ENCODE measurements around the gene PRAF2.

The PRAF2 gene

DNA sequence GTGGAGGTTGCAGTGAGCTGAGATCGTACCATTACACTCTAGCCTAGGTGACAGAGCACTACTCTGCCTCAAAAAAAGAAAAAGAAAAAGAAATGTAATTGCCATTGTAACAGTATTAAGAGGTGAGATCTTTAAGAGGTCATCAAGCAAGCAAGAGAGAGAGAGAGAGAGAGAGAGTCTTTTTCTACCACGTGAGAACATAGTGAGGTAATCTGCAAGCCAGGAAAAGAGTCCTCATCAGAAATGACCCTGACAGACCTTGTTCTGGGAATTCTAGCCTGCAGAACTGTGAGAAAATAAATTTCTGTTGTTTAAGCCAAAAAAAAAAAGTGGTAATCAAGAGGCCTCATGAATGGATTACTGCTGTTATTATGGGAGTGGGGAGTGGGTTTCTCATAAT lies 34.8 kb upstream of the PRAF2 start:
- no CpG with 5 or more reads among the region's 2 CpGs for WGBS, 2 donors (ENCODE audit: extremely low coverage in 2 of 2, insufficient read length in 2 of 2, insufficient replicate concordance in 1 of 2)
- H3K18ac ChIP-seq (ENCODE audit: low read length) = no peak overlapping the region
- H3K36me3 ChIP-seq (replicated peaks in 1 of 2; ENCODE audit: control insufficient read depth in 2 of 2, insufficient read depth in 2 of 2, low read length in 2 of 2) = peaks cover 8 to 29% of the 10 kb centered on the region in 2 donors
- no peak overlapping the region for H2BK120ac ChIP-seq (ENCODE audit: low read depth, low read length)
- H3K27ac ChIP-seq (replicated peaks; ENCODE audit: low read length) = no peak overlapping the region
- no peak overlapping the region for H3K4me2 ChIP-seq (ENCODE audit: insufficient read depth, low read length, poor library complexity, severe bottlenecking)
- no peak for DNase-seq (ENCODE audit: low spot score)
- no peak overlapping the region for H2AK5ac ChIP-seq (ENCODE audit: low read depth, low read length)
- H3K23ac ChIP-seq (ENCODE audit: low read depth, low read length, poor library complexity) = no peak overlapping the region
- H2AFZ ChIP-seq (ENCODE audit: low read length) = no peak overlapping the region
- no peak overlapping the region for H2BK5ac ChIP-seq (ENCODE audit: low read length)
- H3K14ac ChIP-seq (ENCODE audit: low read length) = no peak overlapping the region
- H2BK15ac ChIP-seq (ENCODE audit: low read length) = no peak overlapping the region
- no peak overlapping the region for H3K4me3 ChIP-seq (ENCODE audit: low read length in 2 of 2)
- no peak overlapping the region for H4K8ac ChIP-seq (ENCODE audit: low read depth, low read length)
- no peaks in the 10 kb centered on the region for H3K9me3 ChIP-seq (replicated peaks in 1 of 2; ENCODE audit: control insufficient read depth in 2 of 2, insufficient read depth in 1 of 2, low read depth in 1 of 2, low read length in 2 of 2)
- no peak overlapping the region for H4K91ac ChIP-seq (ENCODE audit: low read depth, low read length, poor library complexity)
- H3K4ac ChIP-seq (ENCODE audit: low read length) = no peak overlapping the region
- peaks cover 0 to 8% of the 10 kb centered on the region in 2 donors for H3K4me1 ChIP-seq (ENCODE audit: control insufficient read depth in 2 of 2, insufficient read depth in 1 of 2, low read depth in 1 of 2, low read length in 2 of 2)
- no peaks in the 10 kb centered on the region for H3K79me1 ChIP-seq (ENCODE audit: low read depth, low read length)
- H3K9ac ChIP-seq (ENCODE audit: low read depth, low read length, poor library complexity) = no peak overlapping the region
- H3K27me3 ChIP-seq (ENCODE audit: control insufficient read depth in 3 of 3, insufficient read depth in 3 of 3, low read depth in 1 of 3, low read length in 3 of 3) = no peaks in the 10 kb centered on the region
- no peak overlapping the region for H2BK12ac ChIP-seq (ENCODE audit: low read length)

DNA sequence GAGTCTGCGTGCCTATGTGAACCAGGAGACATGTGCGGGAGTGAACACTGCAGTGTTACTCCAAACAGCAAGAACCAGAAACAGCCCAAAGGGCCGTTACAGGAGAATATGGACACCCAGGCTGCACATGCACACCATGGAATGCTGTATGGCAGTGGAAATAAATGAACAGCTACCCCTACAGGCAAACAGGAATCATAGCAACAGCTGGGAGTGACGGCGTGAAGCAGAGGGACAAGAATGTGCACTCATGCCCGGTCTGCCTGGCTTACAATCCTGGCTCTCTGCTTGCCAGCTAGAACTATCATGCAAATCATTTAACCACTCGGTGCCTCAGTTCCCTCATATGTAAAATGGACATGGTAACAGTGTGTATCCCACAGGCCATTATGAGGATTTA lies 33.1 kb upstream of the PRAF2 start:
- Histone ChIP-seq H2BK15ac (ENCODE audit: low read length) (no peak overlapping the region), H2BK120ac (ENCODE audit: low read depth, low read length) (no peak overlapping the region), H2BK12ac (ENCODE audit: low read length) (no peak overlapping the region), H4K8ac (ENCODE audit: low read depth, low read length) (no peak overlapping the region), H2AK5ac (ENCODE audit: low read depth, low read length) (no peak overlapping the region), H3K27ac (replicated peaks; ENCODE audit: low read length) (no peak overlapping the region), H3K4me1 (ENCODE audit: control insufficient read depth in 2 of 2, insufficient read depth in 1 of 2, low read depth in 1 of 2, low read length in 2 of 2) (peaks cover 0 to 2% of the 10 kb centered on the region in 2 donors), H3K14ac (ENCODE audit: low read length) (no peak overlapping the region), H3K27me3 (ENCODE audit: control insufficient read depth in 3 of 3, insufficient read depth in 3 of 3, low read depth in 1 of 3, low read length in 3 of 3) (no peaks in the 10 kb centered on the region), H3K9ac (ENCODE audit: low read depth, low read length, poor library complexity) (no peak overlapping the region), H3K18ac (ENCODE audit: low read length) (no peak overlapping the region), H3K9me3 (replicated peaks in 1 of 2; ENCODE audit: control insufficient read depth in 2 of 2, insufficient read depth in 1 of 2, low read depth in 1 of 2, low read length in 2 of 2) (no peaks in the 10 kb centered on the region), H3K36me3 (replicated peaks in 1 of 2; ENCODE audit: control insufficient read depth in 2 of 2, insufficient read depth in 2 of 2, low read length in 2 of 2) (peaks cover 5 to 14% of the 10 kb centered on the region in 2 donors), H4K91ac (ENCODE audit: low read depth, low read length, poor library complexity) (no peak overlapping the region), H2BK5ac (ENCODE audit: low read length) (no peak overlapping the region), H3K4ac (ENCODE audit: low read length) (no peak overlapping the region), H2AFZ (ENCODE audit: low read length) (no peak overlapping the region), H3K4me2 (ENCODE audit: insufficient read depth, low read length, poor library complexity, severe bottlenecking) (no peak overlapping the region), H3K79me1 (ENCODE audit: low read depth, low read length) (no peaks in the 10 kb centered on the region), H3K23ac (ENCODE audit: low read depth, low read length, poor library complexity) (no peak overlapping the region), H3K4me3 (ENCODE audit: low read length in 2 of 2) (no peak overlapping the region)
- no peak for DNase-seq (ENCODE audit: low spot score)
- no CpG with 5 or more reads among the region's 7 CpGs for WGBS, 2 donors (ENCODE audit: extremely low coverage in 2 of 2, insufficient read length in 2 of 2, insufficient replicate concordance in 1 of 2)

DNA sequence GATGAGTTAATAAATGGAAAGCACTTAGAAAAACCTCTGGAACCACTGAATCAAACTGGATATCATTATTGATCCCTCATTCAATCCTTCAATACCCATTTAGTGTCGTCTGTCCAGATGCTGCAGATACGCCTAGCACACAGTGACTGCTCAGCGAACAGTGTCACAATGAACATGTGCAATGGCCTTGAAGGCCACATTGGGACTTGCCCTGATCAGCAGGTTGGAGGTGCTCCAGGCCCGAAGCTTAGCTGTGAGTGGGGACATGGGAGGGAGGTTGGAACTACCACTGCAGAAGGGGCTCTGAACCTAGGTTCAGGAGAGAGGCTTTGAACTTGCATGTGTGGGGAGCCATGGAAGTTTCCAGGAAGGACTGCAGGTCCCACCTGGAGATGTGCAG lies 32.5 kb upstream of the PRAF2 start:
- no peaks in the 10 kb centered on the region for H3K27me3 ChIP-seq (ENCODE audit: control insufficient read depth in 3 of 3, insufficient read depth in 3 of 3, low read depth in 1 of 3, low read length in 3 of 3)
- DNase-seq (ENCODE audit: low spot score) = no peak
- no CpG with 5 or more reads among the region's 4 CpGs for WGBS, 2 donors (ENCODE audit: extremely low coverage in 2 of 2, insufficient read length in 2 of 2, insufficient replicate concordance in 1 of 2)
- H3K23ac ChIP-seq (ENCODE audit: low read depth, low read length, poor library complexity) = no peak overlapping the region
- H2AFZ ChIP-seq (ENCODE audit: low read length) = no peak overlapping the region
- no peak overlapping the region for H3K4me3 ChIP-seq (ENCODE audit: low read length in 2 of 2)
- H3K9me3 ChIP-seq (replicated peaks in 1 of 2; ENCODE audit: control insufficient read depth in 2 of 2, insufficient read depth in 1 of 2, low read depth in 1 of 2, low read length in 2 of 2) = no peaks in the 10 kb centered on the region
- H3K79me1 ChIP-seq (ENCODE audit: low read depth, low read length) = no peaks in the 10 kb centered on the region
- H3K18ac ChIP-seq (ENCODE audit: low read length) = no peak overlapping the region
- no peak overlapping the region for H3K4ac ChIP-seq (ENCODE audit: low read length)
- no peak overlapping the region for H4K8ac ChIP-seq (ENCODE audit: low read depth, low read length)
- peaks cover 5 to 14% of the 10 kb centered on the region in 2 donors for H3K36me3 ChIP-seq (replicated peaks in 1 of 2; ENCODE audit: control insufficient read depth in 2 of 2, insufficient read depth in 2 of 2, low read length in 2 of 2)
- no peak overlapping the region for H4K91ac ChIP-seq (ENCODE audit: low read depth, low read length, poor library complexity)
- H2BK15ac ChIP-seq (ENCODE audit: low read length) = no peak overlapping the region
- H3K4me2 ChIP-seq (ENCODE audit: insufficient read depth, low read length, poor library complexity, severe bottlenecking) = no peak overlapping the region
- H3K14ac ChIP-seq (ENCODE audit: low read length) = no peak overlapping the region
- H2BK120ac ChIP-seq (ENCODE audit: low read depth, low read length) = no peak overlapping the region
- no peak overlapping the region for H2BK5ac ChIP-seq (ENCODE audit: low read length)
- H3K9ac ChIP-seq (ENCODE audit: low read depth, low read length, poor library complexity) = no peak overlapping the region
- H3K4me1 ChIP-seq (ENCODE audit: control insufficient read depth in 2 of 2, insufficient read depth in 1 of 2, low read depth in 1 of 2, low read length in 2 of 2) = no peaks in the 10 kb centered on the region
- H3K27ac ChIP-seq (replicated peaks; ENCODE audit: low read length) = no peak overlapping the region
- H2AK5ac ChIP-seq (ENCODE audit: low read depth, low read length) = no peak overlapping the region
- H2BK12ac ChIP-seq (ENCODE audit: low read length) = no peak overlapping the region

DNA sequence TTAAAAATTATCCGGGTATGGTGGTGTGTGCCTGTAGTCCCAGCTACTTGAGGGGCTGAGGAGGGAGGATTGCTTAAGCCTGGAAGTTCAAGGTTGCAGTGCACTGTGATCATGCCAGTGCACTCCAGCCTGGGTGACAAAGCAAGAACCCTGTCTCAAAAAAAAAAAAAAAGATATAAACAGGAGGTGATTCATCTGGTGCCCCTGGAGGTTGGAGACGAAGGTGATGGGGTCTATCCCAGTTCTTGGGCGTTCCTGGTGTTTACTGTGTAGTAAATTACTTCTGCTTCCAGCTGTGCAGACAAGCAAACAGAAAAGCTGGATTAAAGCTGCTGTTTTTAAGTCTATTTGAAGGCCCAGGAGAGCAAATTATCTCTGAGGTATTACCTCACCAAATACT lies 29.8 kb upstream of the PRAF2 start:
- no peak for DNase-seq (ENCODE audit: low spot score)
- Histone ChIP-seq H3K27me3 (ENCODE audit: control insufficient read depth in 3 of 3, insufficient read depth in 3 of 3, low read depth in 1 of 3, low read length in 3 of 3) (no peaks in the 10 kb centered on the region), H2AK5ac (ENCODE audit: low read depth, low read length) (no peak overlapping the region), H2AFZ (ENCODE audit: low read length) (no peak overlapping the region), H2BK15ac (ENCODE audit: low read length) (no peak overlapping the region), H2BK12ac (ENCODE audit: low read length) (no peak overlapping the region), H3K4me2 (ENCODE audit: insufficient read depth, low read length, poor library complexity, severe bottlenecking) (no peak overlapping the region), H3K9me3 (replicated peaks in 1 of 2; ENCODE audit: control insufficient read depth in 2 of 2, insufficient read depth in 1 of 2, low read depth in 1 of 2, low read length in 2 of 2) (no peaks in the 10 kb centered on the region), H3K4ac (ENCODE audit: low read length) (no peak overlapping the region), H2BK120ac (ENCODE audit: low read depth, low read length) (no peak overlapping the region), H3K27ac (replicated peaks; ENCODE audit: low read length) (no peak overlapping the region), H3K18ac (ENCODE audit: low read length) (no peak overlapping the region), H3K4me3 (ENCODE audit: low read length in 2 of 2) (no peak overlapping the region), H3K79me1 (ENCODE audit: low read depth, low read length) (no peaks in the 10 kb centered on the region), H2BK5ac (ENCODE audit: low read length) (no peak overlapping the region), H4K8ac (ENCODE audit: low read depth, low read length) (no peak overlapping the region), H3K4me1 (ENCODE audit: control insufficient read depth in 2 of 2, insufficient read depth in 1 of 2, low read depth in 1 of 2, low read length in 2 of 2) (no peaks in the 10 kb centered on the region), H3K14ac (ENCODE audit: low read length) (no peak overlapping the region), H3K9ac (ENCODE audit: low read depth, low read length, poor library complexity) (no peak overlapping the region), H3K36me3 (replicated peaks in 1 of 2; ENCODE audit: control insufficient read depth in 2 of 2, insufficient read depth in 2 of 2, low read length in 2 of 2) (peaks cover 2 to 3% of the 10 kb centered on the region in 2 donors), H4K91ac (ENCODE audit: low read depth, low read length, poor library complexity) (no peak overlapping the region), H3K23ac (ENCODE audit: low read depth, low read length, poor library complexity) (no peak overlapping the region)
- no CpG with 5 or more reads among the region's 3 CpGs for WGBS, 2 donors (ENCODE audit: extremely low coverage in 2 of 2, insufficient read length in 2 of 2, insufficient replicate concordance in 1 of 2)
